Esophagus squamous epithelium (tissue), 4 donors: Measurements from ENCODE around the gene NACC1.

Experiments used
- POLR2A ChIP-seq, 4 donors: fragments of 450-650 bp; IDR thresholded peaks; one replicate each; pipeline ENCODE4 v1.6.1; 2017; ENCODE audit warnings: antibody characterized with exemption in 4 of 4, mild to moderate bottlenecking in 4 of 4, moderate library complexity in 3 of 4
- TF ChIP-seq, protein P1 (sequence below), 6 experiments: fragments of 450-650 bp in 4 of 6; fragments of 200-600 bp in 2 of 6; sonication (generic) in 2 of 6; IDR thresholded peaks; one replicate each; pipeline ENCODE4 v1.5.1; 2016 to 2019; ENCODE audit warnings: antibody characterized with exemption in 6 of 6, mild to moderate bottlenecking in 4 of 6, moderate library complexity in 4 of 6

- TF ChIP-seq, protein P1, sequence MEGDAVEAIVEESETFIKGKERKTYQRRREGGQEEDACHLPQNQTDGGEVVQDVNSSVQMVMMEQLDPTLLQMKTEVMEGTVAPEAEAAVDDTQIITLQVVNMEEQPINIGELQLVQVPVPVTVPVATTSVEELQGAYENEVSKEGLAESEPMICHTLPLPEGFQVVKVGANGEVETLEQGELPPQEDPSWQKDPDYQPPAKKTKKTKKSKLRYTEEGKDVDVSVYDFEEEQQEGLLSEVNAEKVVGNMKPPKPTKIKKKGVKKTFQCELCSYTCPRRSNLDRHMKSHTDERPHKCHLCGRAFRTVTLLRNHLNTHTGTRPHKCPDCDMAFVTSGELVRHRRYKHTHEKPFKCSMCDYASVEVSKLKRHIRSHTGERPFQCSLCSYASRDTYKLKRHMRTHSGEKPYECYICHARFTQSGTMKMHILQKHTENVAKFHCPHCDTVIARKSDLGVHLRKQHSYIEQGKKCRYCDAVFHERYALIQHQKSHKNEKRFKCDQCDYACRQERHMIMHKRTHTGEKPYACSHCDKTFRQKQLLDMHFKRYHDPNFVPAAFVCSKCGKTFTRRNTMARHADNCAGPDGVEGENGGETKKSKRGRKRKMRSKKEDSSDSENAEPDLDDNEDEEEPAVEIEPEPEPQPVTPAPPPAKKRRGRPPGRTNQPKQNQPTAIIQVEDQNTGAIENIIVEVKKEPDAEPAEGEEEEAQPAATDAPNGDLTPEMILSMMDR (IDR thresholded peaks at IDR 0.05): no peak
- no peak for TF ChIP-seq POLR2A (IDR thresholded peaks at IDR 0.05)
Measured at GRCh38 chr19:13122275-13122878, 4.3 kb downstream of the NACC1 start.
